HL-60 (cell line): ENCODE measurements around the gene AOPEP.

ENCODE experiments used
- DNase-seq, 2 experiments: peaks; one replicate each; pipeline ENCODE4 v3.0.0-alpha.2; 2010 to 2020; ENCODE audit warnings: low read depth in 1 of 2, low spot score in 1 of 2
- H3K27ac ChIP-seq: fragments of 250-450 bp; sonication (Bioruptor Pico); replicated peaks from 2 replicates; pipeline ENCODE4 v1.5.1; 2020; ENCODE audit warnings: mild to moderate bottlenecking, moderate library complexity
- H3K27me3 ChIP-seq: fragments of 250-450 bp; sonication (Bioruptor Pico); 2 replicates; pipeline ENCODE4 v1.5.1; 2021; ENCODE audit warnings: mild to moderate bottlenecking, moderate library complexity; ENCODE audit not compliant: insufficient read depth, poor library complexity, severe bottlenecking
- H3K4me3 ChIP-seq: replicated peaks from 2 replicates; pipeline ENCODE4 v1.5.1; 2011; ENCODE audit warnings: mild to moderate bottlenecking, control low read depth, low read length; ENCODE audit not compliant: insufficient read depth
- GABPA ChIP-seq: IDR thresholded peaks from 2 replicates; pipeline ENCODE4 v1.6.1; 2012; ENCODE audit warnings: low read depth
- POLR2AphosphoS5 ChIP-seq: IDR thresholded peaks from 2 replicates; pipeline ENCODE4 v1.6.1; 2012; ENCODE audit warnings: low read depth
- SPI1 ChIP-seq: IDR thresholded peaks from 2 replicates; pipeline ENCODE4 v1.6.1; 2012; ENCODE audit warnings: low read depth, mild to moderate bottlenecking, borderline replicate concordance
- TF ChIP-seq, protein P1 (sequence below): IDR thresholded peaks from one replicate; pipeline ENCODE4 v1.5.1; 2011; ENCODE audit warnings: low read length, control low read depth, inconsistent platforms; ENCODE audit not compliant: insufficient read depth
- TF ChIP-seq, protein P2 (sequence below): IDR thresholded peaks from 2 replicates; pipeline ENCODE4 v1.6.1; 2012; ENCODE audit warnings: low read depth; ENCODE audit not compliant: insufficient replicate concordance

The AOPEP gene

DNA sequence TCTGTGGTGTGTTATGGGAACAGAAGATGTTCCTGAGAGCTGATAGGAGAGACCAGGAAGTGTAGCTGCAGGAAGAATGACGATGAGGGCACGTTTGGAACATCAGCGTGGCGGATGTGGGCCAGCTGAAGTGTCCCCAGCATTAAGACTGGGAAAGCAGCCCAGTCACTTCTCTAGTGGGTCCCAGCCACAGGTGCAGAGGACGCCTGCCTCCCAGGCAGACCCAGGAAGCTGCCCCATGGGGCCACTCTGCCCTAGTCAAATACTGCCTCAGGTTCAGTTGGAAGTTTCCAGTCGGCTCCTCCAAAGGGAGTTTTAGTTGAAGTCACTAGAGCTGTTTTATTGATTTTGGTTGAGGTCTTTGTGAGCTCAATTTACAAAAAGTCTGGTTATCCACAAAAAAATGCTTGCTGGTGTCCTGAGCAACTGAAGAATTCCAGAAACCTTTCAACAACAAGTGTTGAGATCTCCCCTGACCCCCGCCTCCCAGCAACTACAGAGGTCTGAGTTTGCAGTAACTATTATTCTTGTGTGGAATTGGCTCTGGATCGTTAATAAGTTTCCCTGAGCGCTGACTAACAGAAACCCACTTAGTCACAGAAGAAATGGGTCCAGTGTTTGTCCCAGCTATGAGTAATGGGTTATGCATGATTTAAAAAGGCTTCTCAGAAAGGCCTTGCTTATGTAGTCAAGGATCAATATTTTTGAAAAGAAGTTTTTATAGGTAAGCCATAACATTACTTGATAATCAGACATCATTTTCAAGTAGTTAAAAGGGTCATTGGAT, 296.9 kb downstream of the AOPEP start:
- no peak for DNase-seq
- TF ChIP-seq, protein P1, sequence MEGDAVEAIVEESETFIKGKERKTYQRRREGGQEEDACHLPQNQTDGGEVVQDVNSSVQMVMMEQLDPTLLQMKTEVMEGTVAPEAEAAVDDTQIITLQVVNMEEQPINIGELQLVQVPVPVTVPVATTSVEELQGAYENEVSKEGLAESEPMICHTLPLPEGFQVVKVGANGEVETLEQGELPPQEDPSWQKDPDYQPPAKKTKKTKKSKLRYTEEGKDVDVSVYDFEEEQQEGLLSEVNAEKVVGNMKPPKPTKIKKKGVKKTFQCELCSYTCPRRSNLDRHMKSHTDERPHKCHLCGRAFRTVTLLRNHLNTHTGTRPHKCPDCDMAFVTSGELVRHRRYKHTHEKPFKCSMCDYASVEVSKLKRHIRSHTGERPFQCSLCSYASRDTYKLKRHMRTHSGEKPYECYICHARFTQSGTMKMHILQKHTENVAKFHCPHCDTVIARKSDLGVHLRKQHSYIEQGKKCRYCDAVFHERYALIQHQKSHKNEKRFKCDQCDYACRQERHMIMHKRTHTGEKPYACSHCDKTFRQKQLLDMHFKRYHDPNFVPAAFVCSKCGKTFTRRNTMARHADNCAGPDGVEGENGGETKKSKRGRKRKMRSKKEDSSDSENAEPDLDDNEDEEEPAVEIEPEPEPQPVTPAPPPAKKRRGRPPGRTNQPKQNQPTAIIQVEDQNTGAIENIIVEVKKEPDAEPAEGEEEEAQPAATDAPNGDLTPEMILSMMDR: no peak
- TF ChIP-seq, protein P2, sequence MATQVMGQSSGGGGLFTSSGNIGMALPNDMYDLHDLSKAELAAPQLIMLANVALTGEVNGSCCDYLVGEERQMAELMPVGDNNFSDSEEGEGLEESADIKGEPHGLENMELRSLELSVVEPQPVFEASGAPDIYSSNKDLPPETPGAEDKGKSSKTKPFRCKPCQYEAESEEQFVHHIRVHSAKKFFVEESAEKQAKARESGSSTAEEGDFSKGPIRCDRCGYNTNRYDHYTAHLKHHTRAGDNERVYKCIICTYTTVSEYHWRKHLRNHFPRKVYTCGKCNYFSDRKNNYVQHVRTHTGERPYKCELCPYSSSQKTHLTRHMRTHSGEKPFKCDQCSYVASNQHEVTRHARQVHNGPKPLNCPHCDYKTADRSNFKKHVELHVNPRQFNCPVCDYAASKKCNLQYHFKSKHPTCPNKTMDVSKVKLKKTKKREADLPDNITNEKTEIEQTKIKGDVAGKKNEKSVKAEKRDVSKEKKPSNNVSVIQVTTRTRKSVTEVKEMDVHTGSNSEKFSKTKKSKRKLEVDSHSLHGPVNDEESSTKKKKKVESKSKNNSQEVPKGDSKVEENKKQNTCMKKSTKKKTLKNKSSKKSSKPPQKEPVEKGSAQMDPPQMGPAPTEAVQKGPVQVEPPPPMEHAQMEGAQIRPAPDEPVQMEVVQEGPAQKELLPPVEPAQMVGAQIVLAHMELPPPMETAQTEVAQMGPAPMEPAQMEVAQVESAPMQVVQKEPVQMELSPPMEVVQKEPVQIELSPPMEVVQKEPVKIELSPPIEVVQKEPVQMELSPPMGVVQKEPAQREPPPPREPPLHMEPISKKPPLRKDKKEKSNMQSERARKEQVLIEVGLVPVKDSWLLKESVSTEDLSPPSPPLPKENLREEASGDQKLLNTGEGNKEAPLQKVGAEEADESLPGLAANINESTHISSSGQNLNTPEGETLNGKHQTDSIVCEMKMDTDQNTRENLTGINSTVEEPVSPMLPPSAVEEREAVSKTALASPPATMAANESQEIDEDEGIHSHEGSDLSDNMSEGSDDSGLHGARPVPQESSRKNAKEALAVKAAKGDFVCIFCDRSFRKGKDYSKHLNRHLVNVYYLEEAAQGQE: no peak
- TF ChIP-seq POLR2AphosphoS5: no peak
- no peak for TF ChIP-seq GABPA
- TF ChIP-seq SPI1: no peak
- H3K4me3 ChIP-seq: no peak overlapping the region
- H3K27me3 ChIP-seq: no peaks in the 10 kb centered on the region
- H3K27ac ChIP-seq: no peak overlapping the region

DNA sequence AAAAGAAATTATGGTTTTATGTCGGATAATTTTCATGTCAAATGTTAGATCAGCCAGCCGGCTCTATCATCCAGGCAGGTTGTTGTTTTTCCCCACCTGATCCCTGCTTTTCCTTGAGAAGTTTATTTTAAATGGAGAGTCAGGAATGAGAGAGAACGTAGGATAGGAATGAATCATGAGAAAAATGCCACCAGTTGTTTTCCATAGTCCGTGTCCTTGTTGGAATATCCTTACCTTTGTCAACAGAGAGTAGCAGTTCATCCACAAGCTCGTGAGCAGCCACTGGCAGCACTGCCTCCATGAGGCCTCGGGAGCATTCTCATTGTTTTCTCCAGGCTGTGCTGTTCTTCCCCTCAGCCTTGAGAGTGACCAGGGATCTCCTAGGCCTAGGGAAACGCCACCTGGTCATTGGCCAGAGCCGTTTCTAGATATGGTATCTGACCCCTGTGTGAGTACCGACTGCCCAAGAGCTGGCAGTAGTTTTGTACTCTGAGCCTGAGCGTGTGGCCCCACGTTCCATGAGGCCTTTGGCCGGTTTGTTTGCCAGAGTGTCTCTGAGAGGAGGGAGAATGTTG, 297.7 kb downstream of the AOPEP start:
- H3K27me3 ChIP-seq: no peaks in the 10 kb centered on the region
- DNase-seq: no peak
- H3K27ac ChIP-seq: no peak overlapping the region
- no peak overlapping the region for H3K4me3 ChIP-seq
- TF ChIP-seq POLR2AphosphoS5: no peak
- TF ChIP-seq GABPA: no peak
- no peak for TF ChIP-seq SPI1
- TF ChIP-seq, protein P1: no peak
- TF ChIP-seq, protein P2: no peak

DNA sequence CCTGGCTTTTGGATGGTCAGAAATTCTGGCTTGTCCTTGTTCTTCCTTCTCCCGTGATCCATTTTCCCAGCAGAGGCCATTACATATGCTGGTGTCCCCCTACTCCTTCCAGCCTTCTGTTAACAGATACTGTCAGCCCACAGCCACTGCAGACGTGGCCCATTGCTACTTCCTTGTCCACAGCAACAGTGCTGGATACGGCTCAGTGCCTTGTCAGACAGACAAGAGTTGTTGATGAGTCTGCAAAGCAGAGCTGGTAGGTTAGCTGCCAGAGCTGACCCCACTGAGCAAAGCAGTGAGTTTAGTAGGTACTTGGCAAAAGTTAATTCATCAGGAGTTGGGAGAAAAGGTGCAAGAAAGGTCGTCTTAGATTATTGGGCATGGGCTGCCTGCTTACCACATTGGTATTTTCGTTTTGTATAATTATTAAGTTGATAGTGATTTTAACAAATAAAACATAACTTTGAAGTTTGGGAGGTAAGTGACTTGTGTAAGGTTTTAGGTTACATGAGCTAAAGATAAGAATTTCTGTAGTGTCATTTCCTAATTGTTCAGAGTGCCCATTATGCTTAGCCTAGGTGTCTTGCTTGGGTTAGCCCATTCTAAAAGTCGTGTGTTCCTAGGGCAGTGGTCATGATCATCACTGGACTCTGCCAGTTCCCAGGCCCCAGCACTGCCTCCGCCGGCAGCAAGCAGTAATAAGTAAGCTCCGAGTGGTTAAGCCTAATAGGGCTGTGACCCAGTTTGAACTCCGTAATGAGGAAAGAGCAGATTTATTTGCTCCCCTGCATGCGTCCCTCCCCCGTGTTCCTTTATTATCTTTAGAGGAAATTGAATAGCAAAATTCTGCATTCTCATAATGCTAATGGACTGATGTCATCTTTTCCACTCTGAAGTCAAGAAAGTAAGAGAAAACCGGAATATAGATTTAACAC, 299.0 kb downstream of the AOPEP start:
- no peak overlapping the region for H3K27ac ChIP-seq
- no peak for DNase-seq
- TF ChIP-seq, protein P1: no peak
- TF ChIP-seq, protein P2: no peak
- TF ChIP-seq POLR2AphosphoS5: no peak
- no peak for TF ChIP-seq SPI1
- no peak for TF ChIP-seq GABPA
- H3K4me3 ChIP-seq: no peak overlapping the region
- no peaks in the 10 kb centered on the region for H3K27me3 ChIP-seq
